ENCODE measurements around the gene ZNF30. TPM values are rescaled to one million over a fixed set of nuclear protein-coding genes. Genes with fewer than 3 reads are reported as not detected.
A peak's percentile ranks its signal among the peaks of the same experiment; 100 is the strongest.

The ZNF30 gene
- total and polyA plus RNA-seq, 2 experiments from 2014 or later: 4.1 to 18.7 TPM

DNA sequence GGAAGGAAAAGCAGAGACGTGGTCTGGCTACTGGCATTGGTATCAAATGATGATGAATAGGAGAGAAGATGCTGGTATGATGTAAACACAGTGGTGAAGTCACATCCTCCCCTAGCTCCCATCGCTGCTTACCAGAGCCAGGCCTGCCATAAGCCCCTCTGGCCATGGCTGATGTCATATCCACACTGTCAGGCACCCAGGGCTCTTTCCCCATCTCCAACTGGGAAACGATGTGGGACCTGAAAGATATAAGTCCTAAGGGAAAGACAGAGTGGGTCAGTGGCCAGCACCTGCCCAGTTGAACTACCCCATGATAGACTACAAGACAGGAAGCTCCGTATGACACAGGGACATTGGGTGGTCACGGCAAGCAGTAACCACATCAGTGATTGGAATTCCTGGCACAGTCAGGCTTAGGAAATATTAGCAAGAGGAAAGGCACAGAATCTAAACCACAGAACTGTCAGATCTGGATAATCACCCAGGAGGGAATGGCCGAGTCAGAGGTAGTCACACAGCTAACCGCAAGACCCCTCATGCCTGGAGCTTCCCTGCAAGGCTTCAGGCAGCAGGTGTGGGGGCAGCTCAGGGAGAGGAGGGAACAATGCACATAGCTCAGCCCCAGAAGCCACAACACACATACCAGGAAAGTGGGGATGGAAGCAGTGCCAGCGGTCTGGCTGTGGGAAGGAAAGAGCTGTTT is 33.6 kb downstream of the ZNF30 start:
- H3K36me3 Mint-ChIP-seq (ENCODE audit: low read depth): peaks cover 68% of the 10 kb centered on the region
- H3K4me3 Mint-ChIP-seq: no peak overlapping the region; the same call in 2 of the 3 replicates
- peaks cover 11% of the 10 kb centered on the region for H3K27me3 ChIP-seq (ENCODE audit: insufficient read depth)
- no peaks in the 10 kb centered on the region for H3K9me2 ChIP-seq (ENCODE audit: insufficient read depth)
- H3K27me3 Mint-ChIP-seq (ENCODE audit: insufficient read depth, low read depth, poor library complexity): peaks cover 16% of the 10 kb centered on the region
- H3F3A ChIP-seq (replicated peaks; ENCODE audit: low read depth): 0 out of 2 replicates have a peak, but pooled peaks cover 3% of the 10 kb centered on the region
- ATAC-seq: no peak
- H3K4me3 ChIP-seq: no peak overlapping the region
- H3K4me2 ChIP-seq: no peak overlapping the region
- peaks cover 35% of the 10 kb centered on the region for H3K36me3 ChIP-seq (ENCODE audit: insufficient read depth)
- H3K9me3 Mint-ChIP-seq: peaks cover 68% of the 10 kb centered on the region
- H3K4me1 ChIP-seq (ENCODE audit: insufficient read depth): peaks cover 13% of the 10 kb centered on the region
- no peak for DNase-seq (ENCODE audit: low spot score)
- H3K27ac ChIP-seq (ENCODE audit: low read depth): no peak overlapping the region
- H3K4me1 Mint-ChIP-seq: peaks cover 13% of the 10 kb centered on the region
- H3K27ac Mint-ChIP-seq: peak overlapping the region; percentile 54; the same call in 1 of the 2 replicates
- H3K79me2 ChIP-seq (replicated peaks; ENCODE audit: insufficient read depth): peaks cover 15% of the 10 kb centered on the region
- TF ChIP-seq ZNF114 (CRISPR knock-in tag; IDR thresholded peaks at IDR 0.05) (no peak), CREB1 (CRISPR knock-in tag; IDR thresholded peaks at IDR 0.05; ENCODE audit: low read depth) (no peak), POLR2AphosphoS5 (IDR thresholded peaks at IDR 0.05; ENCODE audit: low read depth) (no peak), EZH2phosphoT487 (IDR thresholded peaks at IDR 0.05; ENCODE audit: unreplicated experiment) (no peak), CTCF (conservative IDR thresholded peaks at IDR 0.05; ENCODE audit: low read depth in 2 of 2) (no peak), ZNF331 (CRISPR knock-in tag; IDR thresholded peaks at IDR 0.05; ENCODE audit: low read depth) (no peak), STAT1 (IDR thresholded peaks at IDR 0.05; ENCODE audit: unreplicated experiment) (no peak), ZNF462 (CRISPR knock-in tag; IDR thresholded peaks at IDR 0.05) (no peak), EZH2 (IDR thresholded peaks at IDR 0.05; ENCODE audit: low read depth, unreplicated experiment) (no peak), NANOG (IDR thresholded peaks at IDR 0.05; ENCODE audit: borderline replicate concordance) (no peak)
- TF ChIP-seq, protein P1, sequence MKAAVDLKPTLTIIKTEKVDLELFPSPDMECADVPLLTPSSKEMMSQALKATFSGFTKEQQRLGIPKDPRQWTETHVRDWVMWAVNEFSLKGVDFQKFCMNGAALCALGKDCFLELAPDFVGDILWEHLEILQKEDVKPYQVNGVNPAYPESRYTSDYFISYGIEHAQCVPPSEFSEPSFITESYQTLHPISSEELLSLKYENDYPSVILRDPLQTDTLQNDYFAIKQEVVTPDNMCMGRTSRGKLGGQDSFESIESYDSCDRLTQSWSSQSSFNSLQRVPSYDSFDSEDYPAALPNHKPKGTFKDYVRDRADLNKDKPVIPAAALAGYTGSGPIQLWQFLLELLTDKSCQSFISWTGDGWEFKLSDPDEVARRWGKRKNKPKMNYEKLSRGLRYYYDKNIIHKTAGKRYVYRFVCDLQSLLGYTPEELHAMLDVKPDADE (IDR thresholded peaks at IDR 0.05): no peak
- H2AFZ ChIP-seq: no peak overlapping the region
- no peaks in the 10 kb centered on the region for H4K20me1 ChIP-seq (replicated peaks; ENCODE audit: insufficient read depth)
